ENCODE measurements around the gene ATXN1. TPM values are rescaled to one million over a fixed set of nuclear protein-coding genes. Genes with fewer than 3 reads are reported as not detected.

Gene ATXN1
- total RNA-seq, 1 experiment from 2014 or later, result 8.1 TPM

GRCh38 chr6:16563628-16564240 is 197.5 kb downstream of the ATXN1 start:
- ATAC-seq (no peak), DNase-seq (ENCODE audit: low spot score) (no peak)
- Mint-ChIP-seq H3K27ac (no peak overlapping the region), H3K4me3 (no peak overlapping the region), H3K9me3 (no peaks in the 10 kb centered on the region), H3K4me1 (0 out of 2 replicates have a peak, but pooled peaks cover 3% of the 10 kb centered on the region), H3K27me3 (ENCODE audit: low read depth) (no peaks in the 10 kb centered on the region), H3K36me3 (no peaks in the 10 kb centered on the region)
- ChIA-PET CTCF (no interaction called here), POLR2A (no interaction called here)
- TF ChIP-seq NFE2L1 (CRISPR knock-in tag; IDR thresholded peaks at IDR 0.05) (no peak), NFYB (CRISPR knock-in tag; conservative IDR thresholded peaks at IDR 0.05; ENCODE audit: low read depth) (no peak), MAX (CRISPR knock-in tag; IDR thresholded peaks at IDR 0.05) (no peak), RORB (CRISPR knock-in tag; IDR thresholded peaks at IDR 0.05) (no peak), TCF7 (CRISPR knock-in tag; IDR thresholded peaks at IDR 0.05; ENCODE audit: low read depth) (no peak), ZNF423 (CRISPR knock-in tag; IDR thresholded peaks at IDR 0.05) (no peak), ZMAT4 (CRISPR knock-in tag; IDR thresholded peaks at IDR 0.05) (no peak), SOX15 (CRISPR knock-in tag; IDR thresholded peaks at IDR 0.05) (no peak), MXD4 (CRISPR knock-in tag; IDR thresholded peaks at IDR 0.05; ENCODE audit: borderline replicate concordance) (no peak), KAT7 (CRISPR knock-in tag; IDR thresholded peaks at IDR 0.05; ENCODE audit: borderline replicate concordance) (no peak), E2F5 (CRISPR knock-in tag; IDR thresholded peaks at IDR 0.05) (no peak), ZNF396 (CRISPR knock-in tag; IDR thresholded peaks at IDR 0.05; ENCODE audit: borderline replicate concordance) (no peak), ZNF219 (CRISPR knock-in tag; IDR thresholded peaks at IDR 0.05; ENCODE audit: borderline replicate concordance) (no peak), HMGA2 (CRISPR knock-in tag; IDR thresholded peaks at IDR 0.05) (no peak), ETV6 (CRISPR knock-in tag; IDR thresholded peaks at IDR 0.05) (no peak)
- TF ChIP-seq, protein P1, sequence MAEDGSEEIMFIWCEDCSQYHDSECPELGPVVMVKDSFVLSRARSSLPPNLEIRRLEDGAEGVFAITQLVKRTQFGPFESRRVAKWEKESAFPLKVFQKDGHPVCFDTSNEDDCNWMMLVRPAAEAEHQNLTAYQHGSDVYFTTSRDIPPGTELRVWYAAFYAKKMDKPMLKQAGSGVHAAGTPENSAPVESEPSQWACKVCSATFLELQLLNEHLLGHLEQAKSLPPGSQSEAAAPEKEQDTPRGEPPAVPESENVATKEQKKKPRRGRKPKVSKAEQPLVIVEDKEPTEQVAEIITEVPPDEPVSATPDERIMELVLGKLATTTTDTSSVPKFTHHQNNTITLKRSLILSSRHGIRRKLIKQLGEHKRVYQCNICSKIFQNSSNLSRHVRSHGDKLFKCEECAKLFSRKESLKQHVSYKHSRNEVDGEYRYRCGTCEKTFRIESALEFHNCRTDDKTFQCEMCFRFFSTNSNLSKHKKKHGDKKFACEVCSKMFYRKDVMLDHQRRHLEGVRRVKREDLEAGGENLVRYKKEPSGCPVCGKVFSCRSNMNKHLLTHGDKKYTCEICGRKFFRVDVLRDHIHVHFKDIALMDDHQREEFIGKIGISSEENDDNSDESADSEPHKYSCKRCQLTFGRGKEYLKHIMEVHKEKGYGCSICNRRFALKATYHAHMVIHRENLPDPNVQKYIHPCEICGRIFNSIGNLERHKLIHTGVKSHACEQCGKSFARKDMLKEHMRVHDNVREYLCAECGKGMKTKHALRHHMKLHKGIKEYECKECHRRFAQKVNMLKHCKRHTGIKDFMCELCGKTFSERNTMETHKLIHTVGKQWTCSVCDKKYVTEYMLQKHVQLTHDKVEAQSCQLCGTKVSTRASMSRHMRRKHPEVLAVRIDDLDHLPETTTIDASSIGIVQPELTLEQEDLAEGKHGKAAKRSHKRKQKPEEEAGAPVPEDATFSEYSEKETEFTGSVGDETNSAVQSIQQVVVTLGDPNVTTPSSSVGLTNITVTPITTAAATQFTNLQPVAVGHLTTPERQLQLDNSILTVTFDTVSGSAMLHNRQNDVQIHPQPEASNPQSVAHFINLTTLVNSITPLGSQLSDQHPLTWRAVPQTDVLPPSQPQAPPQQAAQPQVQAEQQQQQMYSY (CRISPR knock-in tag; IDR thresholded peaks at IDR 0.05), result no peak
- TF ChIP-seq, protein P2, sequence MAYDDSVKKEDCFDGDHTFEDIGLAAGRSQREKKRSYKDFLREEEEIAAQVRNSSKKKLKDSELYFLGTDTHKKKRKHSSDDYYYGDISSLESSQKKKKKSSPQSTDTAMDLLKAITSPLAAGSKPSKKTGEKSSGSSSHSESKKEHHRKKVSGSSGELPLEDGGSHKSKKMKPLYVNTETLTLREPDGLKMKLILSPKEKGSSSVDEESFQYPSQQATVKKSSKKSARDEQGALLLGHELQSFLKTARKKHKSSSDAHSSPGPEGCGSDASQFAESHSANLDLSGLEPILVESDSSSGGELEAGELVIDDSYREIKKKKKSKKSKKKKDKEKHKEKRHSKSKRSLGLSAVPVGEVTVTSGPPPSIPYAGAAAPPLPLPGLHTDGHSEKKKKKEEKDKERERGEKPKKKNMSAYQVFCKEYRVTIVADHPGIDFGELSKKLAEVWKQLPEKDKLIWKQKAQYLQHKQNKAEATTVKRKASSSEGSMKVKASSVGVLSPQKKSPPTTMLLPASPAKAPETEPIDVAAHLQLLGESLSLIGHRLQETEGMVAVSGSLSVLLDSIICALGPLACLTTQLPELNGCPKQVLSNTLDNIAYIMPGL (CRISPR knock-in tag; IDR thresholded peaks at IDR 0.05), result no peak
- TF ChIP-seq, protein P3, sequence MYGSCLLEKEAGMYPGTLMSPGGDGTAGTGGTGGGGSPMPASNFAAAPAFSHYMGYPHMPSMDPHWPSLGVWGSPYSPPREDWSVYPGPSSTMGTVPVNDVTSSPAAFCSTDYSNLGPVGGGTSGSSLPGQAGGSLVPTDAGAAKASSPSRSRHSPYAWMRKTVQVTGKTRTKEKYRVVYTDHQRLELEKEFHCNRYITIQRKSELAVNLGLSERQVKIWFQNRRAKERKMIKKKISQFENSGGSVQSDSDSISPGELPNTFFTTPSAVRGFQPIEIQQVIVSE (CRISPR knock-in tag; IDR thresholded peaks at IDR 0.05; ENCODE audit: borderline replicate concordance), result no peak
- TF ChIP-seq, protein P4, sequence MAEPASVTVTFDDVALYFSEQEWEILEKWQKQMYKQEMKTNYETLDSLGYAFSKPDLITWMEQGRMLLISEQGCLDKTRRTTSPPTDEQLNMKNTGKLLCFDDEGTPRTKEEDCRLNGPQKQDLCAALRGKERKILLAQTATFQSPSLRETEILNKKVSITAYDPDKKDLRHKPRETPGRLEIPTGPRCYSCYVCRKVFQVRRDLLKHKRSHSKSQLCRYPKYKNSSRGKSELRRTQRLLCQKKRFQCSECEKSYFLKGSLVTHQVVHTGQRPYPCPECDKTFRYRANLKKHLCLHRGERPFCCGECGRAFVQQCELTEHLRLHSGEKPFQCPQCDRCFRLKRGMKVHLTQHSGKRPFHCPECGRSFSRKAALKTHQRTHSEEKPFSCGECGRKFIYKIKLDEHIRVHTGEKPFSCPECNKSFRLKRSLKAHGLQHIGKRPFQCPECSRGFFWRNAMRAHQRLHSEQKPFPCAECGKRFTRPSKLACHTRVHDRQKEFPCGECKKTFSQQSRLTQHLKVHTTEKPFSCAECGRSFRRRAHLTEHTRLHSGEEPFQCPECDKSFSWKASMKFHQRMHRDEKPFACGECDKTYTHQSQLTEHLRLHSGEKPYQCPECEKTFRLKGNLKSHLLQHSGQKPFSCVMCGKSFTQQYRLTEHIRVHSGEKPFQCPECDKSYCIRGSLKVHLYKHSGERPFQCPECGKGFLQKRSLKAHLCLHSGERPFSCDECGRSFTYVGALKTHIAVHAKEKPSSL (CRISPR knock-in tag; conservative IDR thresholded peaks at IDR 0.05), result no peak
- TF ChIP-seq, protein P5, sequence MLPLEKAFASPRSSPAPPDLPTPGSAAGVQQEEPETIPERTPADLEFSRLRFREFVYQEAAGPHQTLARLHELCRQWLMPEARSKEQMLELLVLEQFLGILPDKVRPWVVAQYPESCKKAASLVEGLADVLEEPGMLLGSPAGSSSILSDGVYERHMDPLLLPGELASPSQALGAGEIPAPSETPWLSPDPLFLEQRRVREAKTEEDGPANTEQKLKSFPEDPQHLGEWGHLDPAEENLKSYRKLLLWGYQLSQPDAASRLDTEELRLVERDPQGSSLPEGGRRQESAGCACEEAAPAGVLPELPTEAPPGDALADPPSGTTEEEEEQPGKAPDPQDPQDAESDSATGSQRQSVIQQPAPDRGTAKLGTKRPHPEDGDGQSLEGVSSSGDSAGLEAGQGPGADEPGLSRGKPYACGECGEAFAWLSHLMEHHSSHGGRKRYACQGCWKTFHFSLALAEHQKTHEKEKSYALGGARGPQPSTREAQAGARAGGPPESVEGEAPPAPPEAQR (CRISPR knock-in tag; IDR thresholded peaks at IDR 0.05), result no peak

Data from WTC11 (cell line).